Psoas muscle (tissue), 8 donors: Measurements from ENCODE around the gene COL17A1. TPM values are rescaled to one million over a fixed set of nuclear protein-coding genes. Genes with fewer than 3 reads are reported as not detected.
A peak's percentile ranks its signal among the peaks of the same experiment; 100 is the strongest.

Experiments used
- ATAC-seq, 4 donors: fragments of 200-7000 bp; cut with Tn5 transposase; one replicate each; pipeline ENCODE4 v1.9.1; 2020; ENCODE audit warnings: moderate library complexity in 3 of 4, mild to moderate bottlenecking in 2 of 4
- DNase-seq, 2 donors: peaks; one replicate each; pipeline ENCODE4 v3.0.0-alpha.2; 2020
- H3K27ac ChIP-seq: fragments of 200-600 bp; one replicate; pipeline ENCODE4 v1.8.0; 2022
- H3K27me3 ChIP-seq, 3 donors: fragments of 200-600 bp in 1 of 3; one replicate each; pipeline versions ENCODE4 v1.6.1 to v1.8.0; 2013 to 2022; ENCODE audit warnings: low read length in 2 of 3, mild to moderate bottlenecking in 2 of 3, moderate library complexity in 1 of 3; ENCODE audit not compliant: insufficient read depth in 3 of 3
- H3K36me3 ChIP-seq, 2 donors: fragments of 200-600 bp in 1 of 2; one replicate each; pipeline versions ENCODE4 v1.6.1 to v1.8.0; 2013 to 2022; ENCODE audit warnings: low read depth in 1 of 2, mild to moderate bottlenecking in 1 of 2, moderate library complexity in 1 of 2; ENCODE audit not compliant: insufficient read depth in 1 of 2
- H3K4me1 ChIP-seq: fragments of 200-600 bp; one replicate; pipeline ENCODE4 v1.8.0; 2022
- H3K4me3 ChIP-seq: fragments of 200-600 bp; one replicate; pipeline ENCODE4 v1.8.0; 2022; ENCODE audit warnings: mild to moderate bottlenecking
- H3K9me3 ChIP-seq: fragments of 200-600 bp; one replicate; pipeline ENCODE4 v1.8.0; 2022
- WGBS, 3 donors: extraction: QIAGEN DNeasy Blood & Tissue Kit; methylation state at CpG; one replicate each; pipeline versions ENCODE4 v1.1.6 to v1.1.7; 2013; 5-methylcytosine and 5-hydroxymethylcytosine counted together
- intact Hi-C, 2 donors: fragments of 100-400 bp; cut with DNase I; formaldehyde crosslinking; loops; one replicate each; pipeline versions ENCODE4 v1.11.0 to v1.14.2; 2022
- polyA plus RNA-seq, 3 donors: library from polyadenylated mRNA; stranded (reverse); fragments of 200-250 nt; gene quantifications; one replicate each; pipeline ENCODE4 v1.2.3, GENCODE V29; 2013
- total RNA-seq, 4 donors: library from RNA; stranded (reverse); fragmentation: NEBNext Ultra II Directional in 2 of 4; extraction: Animal tissue kit (Norgen Biotek cat#: 25700) in 2 of 4; gene quantifications; one replicate each; pipeline versions ENCODE4 v1.2.1 to v1.2.4, GENCODE V29; 2021 to 2023
- TF ChIP-seq, protein P1 (sequence below): fragments of 200-600 bp; IDR thresholded peaks from one replicate; pipeline ENCODE4 v1.8.0; 2022; ENCODE audit warnings: antibody characterized with exemption
- donor health status: healthy with polysubstance abuse.
- donor health status: DM: no; HTN: no; CAD: no; lungs with moderate emphysema.
- donor health status: Bipolar disorder and iron deficiency.
- donor health status: healthy.
- donor health status: DM: yes; HTN: yes; CAD: no.
- donor health status: DM: no; HTN: no; CAD: no.
- donor health status: DM: no; HTN: no; CAD: no.
- donor health status: DM: yes; HTN: yes; CAD: no.

The COL17A1 gene
- total and polyA plus RNA-seq, 7 donors: 0.01 to 0.18 (median 0.06) TPM; not detected in 3

DNA sequence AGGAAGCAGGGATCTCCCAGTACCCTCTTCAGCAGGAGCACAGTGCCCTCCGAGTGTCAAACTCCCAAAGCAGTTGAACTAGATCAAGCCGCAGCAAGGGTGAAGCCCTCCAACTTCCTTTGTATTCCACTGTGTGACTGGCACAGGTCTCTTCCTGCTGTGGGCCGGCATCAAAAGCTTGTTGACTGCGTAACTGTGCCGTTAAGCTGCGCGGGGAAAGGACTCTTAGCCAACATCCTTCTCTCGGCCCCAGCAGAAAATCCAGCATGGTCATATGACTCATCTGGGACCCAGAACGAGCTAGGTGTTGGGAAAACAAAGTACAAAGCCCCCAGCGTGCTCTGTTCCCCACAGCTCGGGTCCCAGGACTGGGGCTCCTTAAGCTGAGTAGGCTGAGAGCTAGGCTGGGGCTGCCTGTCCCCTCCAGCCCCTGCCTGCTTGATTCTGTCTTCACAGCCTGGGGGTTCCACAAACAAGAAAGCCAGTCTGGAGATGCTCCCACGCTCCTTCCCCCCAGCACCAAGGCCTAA, 52.2 kb downstream of the COL17A1 start:
- intact Hi-C loops: no loop called here
- 65 to 76% (median 75%) methylated on average over 12 of the region's 12 CpGs for WGBS, 3 donors

DNA sequence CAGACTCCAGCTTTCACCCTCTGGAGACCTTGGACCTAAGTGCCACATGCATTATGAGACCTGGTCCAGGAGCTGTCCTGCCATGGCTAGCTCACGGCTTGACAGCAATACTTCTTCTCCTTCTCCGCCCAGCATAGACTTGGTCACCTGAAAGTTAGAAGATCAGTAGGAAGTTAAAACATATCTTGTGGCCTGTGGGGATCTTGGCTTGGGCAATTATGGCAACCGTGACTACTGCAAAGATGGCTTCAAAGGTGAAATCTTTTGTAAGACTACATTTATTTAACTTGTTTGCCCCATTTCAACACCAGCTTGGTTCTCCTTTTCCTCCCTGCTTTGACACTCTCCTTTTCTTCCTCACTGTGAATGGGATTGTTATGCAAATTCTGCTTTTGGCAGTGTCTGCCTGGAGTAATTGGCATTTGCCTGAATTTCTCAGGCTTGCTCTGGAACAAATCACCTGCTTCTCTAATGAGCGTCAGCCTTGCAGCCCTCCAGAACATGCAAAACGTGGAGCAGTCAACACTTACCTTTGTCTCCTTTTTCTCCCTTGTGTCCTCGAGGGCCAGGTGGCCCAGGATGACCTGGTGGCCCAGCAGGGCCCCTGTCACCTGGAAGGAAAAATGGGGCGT, 53.4 kb downstream of the COL17A1 start:
- no peaks in the 10 kb centered on the region for H3K4me1 ChIP-seq
- DNase-seq: no peak
- intact Hi-C loops: no loop called here
- H3K4me3 ChIP-seq: no peak overlapping the region
- no peaks in the 10 kb centered on the region for H3K27me3 ChIP-seq
- 74 to 84% (median 80%) methylated on average over 7 of the region's 7 CpGs for whole genome bisulfite sequencing, 3 donors
- no peaks in the 10 kb centered on the region for H3K9me3 ChIP-seq
- ATAC-seq: no peak
- TF ChIP-seq, protein P1, sequence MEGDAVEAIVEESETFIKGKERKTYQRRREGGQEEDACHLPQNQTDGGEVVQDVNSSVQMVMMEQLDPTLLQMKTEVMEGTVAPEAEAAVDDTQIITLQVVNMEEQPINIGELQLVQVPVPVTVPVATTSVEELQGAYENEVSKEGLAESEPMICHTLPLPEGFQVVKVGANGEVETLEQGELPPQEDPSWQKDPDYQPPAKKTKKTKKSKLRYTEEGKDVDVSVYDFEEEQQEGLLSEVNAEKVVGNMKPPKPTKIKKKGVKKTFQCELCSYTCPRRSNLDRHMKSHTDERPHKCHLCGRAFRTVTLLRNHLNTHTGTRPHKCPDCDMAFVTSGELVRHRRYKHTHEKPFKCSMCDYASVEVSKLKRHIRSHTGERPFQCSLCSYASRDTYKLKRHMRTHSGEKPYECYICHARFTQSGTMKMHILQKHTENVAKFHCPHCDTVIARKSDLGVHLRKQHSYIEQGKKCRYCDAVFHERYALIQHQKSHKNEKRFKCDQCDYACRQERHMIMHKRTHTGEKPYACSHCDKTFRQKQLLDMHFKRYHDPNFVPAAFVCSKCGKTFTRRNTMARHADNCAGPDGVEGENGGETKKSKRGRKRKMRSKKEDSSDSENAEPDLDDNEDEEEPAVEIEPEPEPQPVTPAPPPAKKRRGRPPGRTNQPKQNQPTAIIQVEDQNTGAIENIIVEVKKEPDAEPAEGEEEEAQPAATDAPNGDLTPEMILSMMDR: no peak
- peaks cover 0 to 26% of the 10 kb centered on the region in 2 donors for H3K36me3 ChIP-seq
- no peak overlapping the region for H3K27ac ChIP-seq

More for the DNA sequence above, 52.2 kb downstream of the COL17A1 start:
- Histone ChIP-seq H3K27me3 (no peaks in the 10 kb centered on the region), H3K4me3 (no peak overlapping the region), H3K9me3 (no peaks in the 10 kb centered on the region), H3K36me3 (peaks cover 0 to 14% of the 10 kb centered on the region in 2 donors), H3K27ac (no peak overlapping the region), H3K4me1 (no peaks in the 10 kb centered on the region)
- TF ChIP-seq, protein P1: no peak
- DNase-seq (no peak), ATAC-seq (no peak)

DNA sequence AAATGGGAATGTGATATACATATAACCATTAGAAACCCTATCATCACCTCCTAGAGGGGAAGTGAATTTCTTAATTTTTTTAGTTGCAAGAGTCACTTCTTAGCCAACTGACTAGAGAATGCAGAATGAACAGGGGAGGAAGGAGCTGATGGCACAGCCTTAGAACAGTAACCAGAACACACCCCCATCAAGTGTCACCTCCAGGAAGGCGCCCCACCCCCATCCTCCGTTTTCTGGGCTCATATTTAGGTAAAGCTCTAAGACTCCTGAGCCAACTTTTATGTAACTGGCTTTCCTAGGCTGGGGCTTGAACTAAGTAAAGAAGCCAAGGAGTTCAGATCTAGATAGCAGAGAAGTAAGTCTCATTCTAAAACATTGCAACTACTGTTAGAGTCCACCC, 54.0 kb downstream of the COL17A1 start:
- Histone ChIP-seq H3K4me1 (no peaks in the 10 kb centered on the region), H3K4me3 (no peak overlapping the region), H3K27me3 (no peaks in the 10 kb centered on the region), H3K9me3 (no peaks in the 10 kb centered on the region), H3K27ac (no peak overlapping the region), H3K36me3 (peaks cover 0 to 32% of the 10 kb centered on the region in 2 donors)
- TF ChIP-seq, protein P1: no peak
- 75 to 81% (median 80%) methylated on average over 2 of the region's 2 CpGs for WGBS, 3 donors
- no peak for DNase-seq
- ATAC-seq: no peak
- intact Hi-C loops: no loop called here

DNA sequence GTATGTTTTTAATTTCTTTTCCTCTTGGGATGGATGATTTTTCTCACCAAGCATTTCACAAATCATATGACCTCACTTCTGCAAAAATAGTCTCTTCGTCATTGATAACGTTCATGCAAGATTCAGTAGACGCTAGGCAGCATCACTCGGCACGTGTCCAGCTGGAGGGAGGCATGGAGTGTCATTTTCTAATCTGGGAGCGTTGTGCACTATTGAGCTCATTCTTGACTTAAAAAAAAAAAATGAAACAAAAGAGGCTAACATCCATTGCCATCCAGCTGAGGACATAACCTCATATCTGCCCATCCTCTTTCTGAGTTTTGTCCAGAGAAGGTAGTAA, 56.2 kb downstream of the COL17A1 start:
- Histone ChIP-seq H3K9me3 (no peaks in the 10 kb centered on the region), H3K36me3 (peaks cover 3 to 52% of the 10 kb centered on the region in 2 donors), H3K27me3 (no peaks in the 10 kb centered on the region), H3K27ac (peak overlapping the region; percentile 27), H3K4me1 (no peaks in the 10 kb centered on the region), H3K4me3 (no peak overlapping the region)
- TF ChIP-seq, protein P1: no peak
- ATAC-seq: peak; percentile 85 to 91 (median 86)
- peak; percentile 78 to 84 for DNase-seq
- WGBS, 3 donors: 35 to 59% (median 55%) methylated on average over 6 of the region's 6 CpGs
- intact Hi-C loops: loop anchor here in 1 of 2 donors (5.0 kb wide), 1 partner anchor 93 kb away; the partner anchor contains the start of gene SFR1
